HCT116 (cell line): ENCODE measurements around the gene MOB4. TPM values are rescaled to one million over a fixed set of nuclear protein-coding genes. Genes with fewer than 3 reads are reported as not detected.
"Not testable (repeated sequence)": the region's sequence is repeated elsewhere in the genome, so short reads cannot be mapped to it uniquely, and the experiment has no call there.

ENCODE experiments used
- ATAC-seq: fragments of 200-7000 bp; cut with Tn5 transposase; 2 replicates; pipeline ENCODE4 v1.9.1; 2020; ENCODE audit warnings: mild to moderate bottlenecking, moderate library complexity
- BruUV-seq: library from RNA; stranded (reverse); fragments of 400-500 nt; replicated peaks from 2 replicates; lab custom pipeline; 2021; lab: Mats Ljungman, UMichigan
- CTCF ChIA-PET: fragments of 300-600 bp; sonication (Branson Sonifier 250); formaldehyde crosslinking; loops from one replicate; lab custom pipeline; 2021; ENCODE audit warnings: antibody characterized with exemption; lab: Charles Lee
- POLR2A ChIA-PET: fragments of 300-600, 350-600 bp; sonication (Branson Sonifier 250); formaldehyde crosslinking; loops from one replicate; lab custom pipeline; 2021; ENCODE audit warnings: antibody characterized with exemption; lab: Charles Lee
- RAD21 ChIA-PET, 2 experiments: fragments of 300-600 bp; sonication (Branson Sonifier 250); formaldehyde crosslinking; loops; one replicate each; lab custom pipeline; 2023; ENCODE audit warnings: low total read pairs in 2 of 2; ENCODE audit not compliant: uncharacterized antibody in 2 of 2, unreplicated experiment in 2 of 2, low non-redundant PET in 1 of 2; lab: Charles Lee
- DNase-seq: peaks from one replicate; pipeline ENCODE4 v3.0.0-alpha.2; 2010; ENCODE audit warnings: low read depth, low spot score
- H2AFZ ChIP-seq: fragments of 200-600 bp; shearing (Covaris generic), sonication (generic); 2 replicates; pipeline ENCODE4 v1.6.1; 2017; ENCODE audit warnings: low read depth, mixed run types, mixed read lengths, antibody characterized with exemption, low read length; ENCODE audit not compliant: poor library complexity, severe bottlenecking
- H3K27ac ChIP-seq: 2 replicates; pipeline ENCODE4 v1.5.1; 2012; ENCODE audit warnings: low read depth, low read length
- H3K27me3 ChIP-seq: fragments of 200-600 bp; sonication (generic); 2 replicates; pipeline ENCODE4 v1.6.1; 2016; ENCODE audit warnings: mixed run types, low read length, mixed read lengths; ENCODE audit not compliant: insufficient read depth
- H3K36me3 ChIP-seq, 2 experiments: fragments of 200-500 bp in 1 of 2; fragments of 200-600 bp in 1 of 2; sonication (Bioruptor generic) in 1 of 2; sonication (generic) in 1 of 2; 2 replicates each; pipeline versions ENCODE4 v1.5.1 to v1.6.1; 2014 to 2016; ENCODE audit warnings: low read length in 2 of 2, inconsistent platforms in 1 of 2, mixed read lengths in 1 of 2, mixed run types in 1 of 2; ENCODE audit not compliant: insufficient read depth in 2 of 2, control insufficient read depth in 1 of 2
- H3K4me1 ChIP-seq, 2 experiments: fragments of 200-600 bp in 1 of 2; sonication (generic) in 1 of 2; 2 replicates each; pipeline versions ENCODE4 v1.5.1 to v1.6.1; 2012 to 2017; ENCODE audit warnings: low read length in 2 of 2, inconsistent platforms in 1 of 2, mild to moderate bottlenecking in 1 of 2, mixed read lengths in 1 of 2, mixed run types in 1 of 2, moderate library complexity in 1 of 2; ENCODE audit not compliant: insufficient read depth in 2 of 2, control insufficient read depth in 1 of 2
- H3K4me2 ChIP-seq: fragments of 200-600 bp; sonication (generic); 2 replicates; pipeline ENCODE4 v1.6.1; 2017; ENCODE audit warnings: mixed run types, low read length, mixed read lengths
- H3K4me3 ChIP-seq, 2 experiments: fragments of 200-600 bp in 1 of 2; sonication (generic) in 1 of 2; replicated peaks in 1 of 2; 2 replicates each; pipeline ENCODE4 v1.5.1; 2011 to 2016; ENCODE audit warnings: low read length in 2 of 2, control low read depth in 1 of 2, low read depth in 1 of 2, mild to moderate bottlenecking in 1 of 2, mixed read lengths in 1 of 2, mixed run types in 1 of 2
- H3K79me2 ChIP-seq: fragments of 200-600 bp; sonication (generic); 2 replicates; pipeline ENCODE4 v1.6.1; 2017; ENCODE audit warnings: mild to moderate bottlenecking, mixed run types, low read length, moderate library complexity, mixed read lengths; ENCODE audit not compliant: insufficient read depth
- H3K9ac ChIP-seq: fragments of 200-600 bp; sonication (generic); 2 replicates; pipeline ENCODE4 v1.6.1; 2016; ENCODE audit warnings: low read length, mixed read lengths
- H3K9me2 ChIP-seq: fragments of 200-600 bp; sonication (generic), shearing (Covaris generic); 2 replicates; pipeline ENCODE4 v1.6.1; 2017; ENCODE audit warnings: mixed run types, mild to moderate bottlenecking, moderate library complexity; ENCODE audit not compliant: insufficient read depth
- H3K9me3 ChIP-seq, 2 experiments: fragments of 200-500 bp in 1 of 2; fragments of 200-600 bp in 1 of 2; sonication (Bioruptor generic) in 1 of 2; sonication (generic) in 1 of 2; 2 replicates each; pipeline ENCODE4 v1.6.1; 2014 to 2017; ENCODE audit warnings: low read length in 2 of 2, mixed read lengths in 2 of 2, inconsistent platforms in 1 of 2, low read depth in 1 of 2, mild to moderate bottlenecking in 1 of 2, mixed run types in 1 of 2, moderate library complexity in 1 of 2; ENCODE audit not compliant: control insufficient read depth in 1 of 2, insufficient read depth in 1 of 2
- H4K20me1 ChIP-seq: fragments of 200-600 bp; sonication (generic), shearing (Covaris generic); 2 replicates; pipeline ENCODE4 v1.6.1; 2017; ENCODE audit warnings: mixed run types, mild to moderate bottlenecking, moderate library complexity; ENCODE audit not compliant: insufficient read depth
- CBX3 ChIP-seq: IDR thresholded peaks from 2 replicates; pipeline ENCODE4 v1.6.1; 2012; ENCODE audit warnings: low read depth
- CEBPB ChIP-seq: IDR thresholded peaks from 2 replicates; pipeline ENCODE4 v1.6.1; 2012; ENCODE audit warnings: low read depth
- EZH2phosphoT487 ChIP-seq: fragments of 200-600 bp; IDR thresholded peaks from 2 replicates; pipeline ENCODE4 v1.6.1; 2018; ENCODE audit warnings: antibody characterized with exemption, borderline replicate concordance
- POLR2A ChIP-seq: IDR thresholded peaks from 2 replicates; pipeline ENCODE4 v1.7.0; 2011; ENCODE audit warnings: borderline replicate concordance; ENCODE audit not compliant: insufficient read depth, insufficient read length; ENCODE audit errors: extremely low read depth
- POLR2AphosphoS5 ChIP-seq: IDR thresholded peaks from 2 replicates; pipeline ENCODE4 v1.6.1; 2011; ENCODE audit warnings: mild to moderate bottlenecking, low read depth, low read length, moderate library complexity
- YY1 ChIP-seq: IDR thresholded peaks from 2 replicates; pipeline ENCODE4 v1.6.1; 2011; ENCODE audit warnings: low read length, low read depth, moderate library complexity, mild to moderate bottlenecking; ENCODE audit not compliant: insufficient replicate concordance; ENCODE audit errors: extremely low read depth
- intact Hi-C: fragments of 100-400 bp; cut with micrococcal nuclease; formaldehyde crosslinking; loops from 2 replicates; pipeline ENCODE4 v1.10.0; 2022
- total RNA-seq: library from RNA; stranded (reverse); gene quantifications from one replicate; pipeline ENCODE4 v1.2.1, GENCODE V29; 2021; ENCODE audit not compliant: unreplicated experiment
- TF ChIP-seq, protein P1 (sequence below): IDR thresholded peaks from 2 replicates; pipeline ENCODE4 v1.6.1; 2012; ENCODE audit warnings: low read depth
- TF ChIP-seq, protein P2 (sequence below): IDR thresholded peaks from 2 replicates; pipeline ENCODE4 v1.6.1; 2012
- TF ChIP-seq, protein P3 (sequence below): IDR thresholded peaks from 2 replicates; pipeline ENCODE4 v1.6.1; 2011; ENCODE audit warnings: mild to moderate bottlenecking, low read length, moderate library complexity; ENCODE audit not compliant: insufficient replicate concordance; ENCODE audit errors: extremely low read depth

Gene MOB4
- total RNA-seq, 1 experiment from 2014 or later, result 24.4 TPM

DNA sequence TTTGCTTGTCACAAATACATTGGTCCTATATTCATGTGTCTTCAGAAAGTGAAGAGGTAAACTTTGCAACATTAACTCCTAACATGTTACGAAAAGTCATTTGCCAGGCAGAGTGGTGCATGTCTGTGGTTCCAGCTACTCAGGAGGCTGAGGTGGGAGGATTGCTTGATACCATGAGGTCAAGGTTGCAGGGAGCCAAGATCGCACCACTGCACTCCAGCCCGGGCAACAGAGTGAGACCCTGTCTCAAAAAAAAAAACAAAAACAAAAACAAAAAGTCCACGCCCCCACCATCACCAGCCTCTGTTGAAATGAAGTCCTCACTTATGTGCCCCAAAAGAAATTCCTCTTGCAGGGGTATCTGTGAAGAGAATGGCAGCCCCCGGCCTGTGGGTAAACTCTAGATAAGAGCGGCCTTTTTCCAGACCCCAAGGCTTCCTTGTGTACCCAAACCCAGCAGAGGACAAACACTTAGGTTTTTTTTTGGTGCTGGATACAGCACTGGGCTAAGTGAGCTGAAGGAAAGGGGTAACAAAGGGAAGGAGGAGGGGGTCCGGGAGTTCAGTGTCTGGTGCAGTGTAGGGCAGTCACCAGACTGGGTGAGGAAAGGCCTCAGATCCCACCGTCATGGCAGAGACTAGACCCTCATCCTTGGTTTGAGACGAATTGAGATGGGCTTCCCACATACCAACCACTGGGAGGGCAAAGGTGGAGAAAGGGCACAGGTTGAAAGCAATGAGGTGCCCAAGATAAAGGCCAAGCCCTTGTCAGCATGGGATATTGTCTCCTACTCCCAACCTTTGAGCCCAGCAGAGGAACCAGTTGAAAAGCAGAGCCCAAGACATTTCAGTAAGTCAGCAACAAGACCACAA, 35.5 kb upstream of the MOB4 start:
- Histone ChIP-seq H3K9ac (no peak overlapping the region), H4K20me1 (no peaks in the 10 kb centered on the region; the same call in 1 of the 2 replicates), H3K4me2 (no peak overlapping the region), H3K4me3 (no peak overlapping the region), H3K27me3 (no peaks in the 10 kb centered on the region), H3K36me3 (peaks cover 0 to 12% of the 10 kb centered on the region in 2 experiments; a peak in 2 of 4 replicates), H3K79me2 (no peaks in the 10 kb centered on the region), H3K9me3 (no peaks in the 10 kb centered on the region), H3K9me2 (no peaks in the 10 kb centered on the region), H3K27ac (no peak overlapping the region), H3K4me1 (no peaks in the 10 kb centered on the region), H2AFZ (no peak overlapping the region)
- ATAC-seq, result no peak
- no TSS peak for BruUV-seq
- RAD21 ChIA-PET, result no interaction called here
- TF ChIP-seq, protein P1, sequence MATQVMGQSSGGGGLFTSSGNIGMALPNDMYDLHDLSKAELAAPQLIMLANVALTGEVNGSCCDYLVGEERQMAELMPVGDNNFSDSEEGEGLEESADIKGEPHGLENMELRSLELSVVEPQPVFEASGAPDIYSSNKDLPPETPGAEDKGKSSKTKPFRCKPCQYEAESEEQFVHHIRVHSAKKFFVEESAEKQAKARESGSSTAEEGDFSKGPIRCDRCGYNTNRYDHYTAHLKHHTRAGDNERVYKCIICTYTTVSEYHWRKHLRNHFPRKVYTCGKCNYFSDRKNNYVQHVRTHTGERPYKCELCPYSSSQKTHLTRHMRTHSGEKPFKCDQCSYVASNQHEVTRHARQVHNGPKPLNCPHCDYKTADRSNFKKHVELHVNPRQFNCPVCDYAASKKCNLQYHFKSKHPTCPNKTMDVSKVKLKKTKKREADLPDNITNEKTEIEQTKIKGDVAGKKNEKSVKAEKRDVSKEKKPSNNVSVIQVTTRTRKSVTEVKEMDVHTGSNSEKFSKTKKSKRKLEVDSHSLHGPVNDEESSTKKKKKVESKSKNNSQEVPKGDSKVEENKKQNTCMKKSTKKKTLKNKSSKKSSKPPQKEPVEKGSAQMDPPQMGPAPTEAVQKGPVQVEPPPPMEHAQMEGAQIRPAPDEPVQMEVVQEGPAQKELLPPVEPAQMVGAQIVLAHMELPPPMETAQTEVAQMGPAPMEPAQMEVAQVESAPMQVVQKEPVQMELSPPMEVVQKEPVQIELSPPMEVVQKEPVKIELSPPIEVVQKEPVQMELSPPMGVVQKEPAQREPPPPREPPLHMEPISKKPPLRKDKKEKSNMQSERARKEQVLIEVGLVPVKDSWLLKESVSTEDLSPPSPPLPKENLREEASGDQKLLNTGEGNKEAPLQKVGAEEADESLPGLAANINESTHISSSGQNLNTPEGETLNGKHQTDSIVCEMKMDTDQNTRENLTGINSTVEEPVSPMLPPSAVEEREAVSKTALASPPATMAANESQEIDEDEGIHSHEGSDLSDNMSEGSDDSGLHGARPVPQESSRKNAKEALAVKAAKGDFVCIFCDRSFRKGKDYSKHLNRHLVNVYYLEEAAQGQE, result no peak
- no peak for TF ChIP-seq POLR2A
- TF ChIP-seq YY1, result no peak
- TF ChIP-seq, protein P2, sequence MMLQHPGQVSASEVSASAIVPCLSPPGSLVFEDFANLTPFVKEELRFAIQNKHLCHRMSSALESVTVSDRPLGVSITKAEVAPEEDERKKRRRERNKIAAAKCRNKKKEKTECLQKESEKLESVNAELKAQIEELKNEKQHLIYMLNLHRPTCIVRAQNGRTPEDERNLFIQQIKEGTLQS, result no peak
- TF ChIP-seq, protein P3, sequence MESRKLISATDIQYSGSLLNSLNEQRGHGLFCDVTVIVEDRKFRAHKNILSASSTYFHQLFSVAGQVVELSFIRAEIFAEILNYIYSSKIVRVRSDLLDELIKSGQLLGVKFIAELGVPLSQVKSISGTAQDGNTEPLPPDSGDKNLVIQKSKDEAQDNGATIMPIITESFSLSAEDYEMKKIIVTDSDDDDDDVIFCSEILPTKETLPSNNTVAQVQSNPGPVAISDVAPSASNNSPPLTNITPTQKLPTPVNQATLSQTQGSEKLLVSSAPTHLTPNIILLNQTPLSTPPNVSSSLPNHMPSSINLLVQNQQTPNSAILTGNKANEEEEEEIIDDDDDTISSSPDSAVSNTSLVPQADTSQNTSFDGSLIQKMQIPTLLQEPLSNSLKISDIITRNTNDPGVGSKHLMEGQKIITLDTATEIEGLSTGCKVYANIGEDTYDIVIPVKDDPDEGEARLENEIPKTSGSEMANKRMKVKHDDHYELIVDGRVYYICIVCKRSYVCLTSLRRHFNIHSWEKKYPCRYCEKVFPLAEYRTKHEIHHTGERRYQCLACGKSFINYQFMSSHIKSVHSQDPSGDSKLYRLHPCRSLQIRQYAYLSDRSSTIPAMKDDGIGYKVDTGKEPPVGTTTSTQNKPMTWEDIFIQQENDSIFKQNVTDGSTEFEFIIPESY, result no peak
- no peak for TF ChIP-seq CBX3
- TF ChIP-seq EZH2phosphoT487, result no peak
- no peak for TF ChIP-seq POLR2AphosphoS5
- no peak for TF ChIP-seq CEBPB
- POLR2A ChIA-PET, result no interaction called here
- CTCF ChIA-PET, result no interaction called here
- DNase-seq, result no peak
- intact Hi-C loops, result no loop called here

DNA sequence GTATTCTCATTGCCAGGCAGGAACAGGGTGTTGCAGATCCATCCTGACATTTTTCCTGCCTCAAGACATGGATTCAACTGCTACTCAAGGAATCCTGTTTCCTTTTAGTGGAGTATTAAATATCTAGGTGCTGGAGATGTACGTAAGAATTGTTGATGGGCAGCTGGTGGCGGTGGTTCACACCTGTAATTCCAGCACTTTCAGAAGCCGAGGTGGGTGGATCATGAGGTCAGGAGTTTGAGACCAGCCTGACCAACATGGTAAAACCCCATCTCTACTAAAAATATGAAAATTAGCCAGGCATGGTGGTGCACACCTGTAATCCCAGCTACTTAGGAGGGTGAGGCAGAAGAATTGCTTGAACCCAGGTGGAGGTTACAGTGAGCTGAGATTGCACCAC, 31.6 kb upstream of the MOB4 start:
- POLR2A ChIA-PET, result interaction anchor here (0.6 to 1.5 kb wide), 2 partner anchors 15 to 17 kb away, joined by 4 read pairs; partner anchors contain the start of gene HSPD1

More for the DNA sequence above, 31.6 kb upstream of the MOB4 start:
- RAD21 ChIA-PET, H3K27ac ChIP-seq, DNase-seq, H3K9me3 ChIP-seq, CTCF ChIA-PET, H3K4me1 ChIP-seq, H3K4me3 ChIP-seq, H3K4me2 ChIP-seq, H3K27me3 ChIP-seq, BruUV-seq, H3K9ac ChIP-seq, H3K9me2 ChIP-seq, H2AFZ ChIP-seq, intact Hi-C loops: not testable (repeated sequence)
- peaks cover 10% of the 10 kb centered on the region; the same call in 1 of the 2 replicates for H3K79me2 ChIP-seq
- peaks cover 19 to 34% of the 10 kb centered on the region in 2 experiments for H3K36me3 ChIP-seq
- ATAC-seq, result peak; percentile 24
- H4K20me1 ChIP-seq, result peaks cover 16% of the 10 kb centered on the region; the same call in 1 of the 2 replicates
